SK-N-SH treated with all-trans-retinoic acid at 6 μM for 48 hours (cell line): Measurements from ENCODE around the gene KRTAP9-4.
"Not testable (repeated sequence)": the region's sequence is repeated elsewhere in the genome, so short reads cannot be mapped to it uniquely, and the experiment has no call there.

ENCODE experiments used
- ATAC-seq: fragments of 200-7000 bp; cut with Tn5 transposase; 3 replicates; pipeline ENCODE4 v1.9.1; 2020; ENCODE audit warnings: mild to moderate bottlenecking, moderate library complexity
- BACH2 ChIP-seq: fragments of 250-450 bp; sonication (Bioruptor Pico); IDR thresholded peaks from 2 replicates; pipeline ENCODE4 v1.9.0; 2021; ENCODE audit warnings: mild to moderate bottlenecking, borderline replicate concordance
- CREB5 ChIP-seq: fragments of 250-450 bp; sonication (Bioruptor Pico); IDR thresholded peaks from 2 replicates; pipeline ENCODE4 v1.5.1; 2020; ENCODE audit warnings: low read depth, mild to moderate bottlenecking, moderate library complexity
- CSRNP3 ChIP-seq: fragments of 250-450 bp; sonication (Bioruptor Pico); IDR thresholded peaks from 2 replicates; pipeline ENCODE4 v1.5.1; 2021; ENCODE audit warnings: mild to moderate bottlenecking, moderate library complexity
- ESRRG ChIP-seq: fragments of 250-450 bp; sonication (Bioruptor Pico); IDR thresholded peaks from 2 replicates; pipeline ENCODE4 v1.6.1; 2021; ENCODE audit warnings: mild to moderate bottlenecking
- GLIS3 ChIP-seq: fragments of 250-450 bp; sonication (Bioruptor Pico); IDR thresholded peaks from 2 replicates; pipeline ENCODE4 v1.5.0; 2020; ENCODE audit warnings: mild to moderate bottlenecking, moderate library complexity
- ISL1 ChIP-seq: fragments of 250-450 bp; sonication (Bioruptor Pico); IDR thresholded peaks from 2 replicates; pipeline ENCODE4 v2.1.2; 2022; ENCODE audit warnings: mild to moderate bottlenecking, moderate library complexity
- PATZ1 ChIP-seq: fragments of 250-450 bp; sonication (Bioruptor Pico); IDR thresholded peaks from 2 replicates; pipeline ENCODE4 v1.8.0; 2020; ENCODE audit warnings: mild to moderate bottlenecking, moderate library complexity, borderline replicate concordance
- POU6F1 ChIP-seq: fragments of 250-450 bp; sonication (Bioruptor Pico); IDR thresholded peaks from 2 replicates; pipeline ENCODE4 v1.8.0; 2021; ENCODE audit warnings: low read depth, mild to moderate bottlenecking, moderate library complexity, borderline replicate concordance
- PPARA ChIP-seq: fragments of 250-450 bp; sonication (Bioruptor Pico); IDR thresholded peaks from 2 replicates; pipeline ENCODE4 v1.5.0; 2020; ENCODE audit warnings: mild to moderate bottlenecking, borderline replicate concordance
- RARB ChIP-seq: fragments of 250-450 bp; sonication (Bioruptor Pico); IDR thresholded peaks from 2 replicates; pipeline ENCODE4 v1.8.0; 2021; ENCODE audit warnings: mild to moderate bottlenecking, moderate library complexity
- SNAI2 ChIP-seq: fragments of 250-450 bp; sonication (Bioruptor Pico); IDR thresholded peaks from 2 replicates; pipeline ENCODE4 v1.5.0; 2020; ENCODE audit warnings: mild to moderate bottlenecking, moderate library complexity
- TOX ChIP-seq: fragments of 250-450 bp; sonication (Bioruptor Pico); IDR thresholded peaks from 2 replicates; pipeline ENCODE4 v1.8.0; 2021; ENCODE audit warnings: mild to moderate bottlenecking, moderate library complexity, borderline replicate concordance
- TSHZ2 ChIP-seq: fragments of 250-450 bp; sonication (Bioruptor Pico); IDR thresholded peaks from 2 replicates; pipeline ENCODE4 v1.5.0; 2020; ENCODE audit warnings: mild to moderate bottlenecking, moderate library complexity
- ZC3H10 ChIP-seq: fragments of 250-450 bp; sonication (Bioruptor Pico); IDR thresholded peaks from 2 replicates; pipeline ENCODE4 v1.5.1; 2021; ENCODE audit warnings: mild to moderate bottlenecking, moderate library complexity
- ZFP3 ChIP-seq: fragments of 250-450 bp; sonication (Bioruptor Pico); IDR thresholded peaks from 2 replicates; pipeline ENCODE4 v1.5.0; 2020; ENCODE audit warnings: mild to moderate bottlenecking, moderate library complexity
- ZFP30 ChIP-seq: fragments of 450-650 bp; formaldehyde crosslinking; IDR thresholded peaks from 2 replicates; pipeline ENCODE4 v1.5.0; 2022; ENCODE audit warnings: mild to moderate bottlenecking, moderate library complexity
- ZNF565 ChIP-seq: fragments of 450-650 bp; formaldehyde crosslinking; conservative IDR thresholded peaks from 2 replicates; pipeline ENCODE4 v1.5.0; 2020; ENCODE audit warnings: low read depth, mild to moderate bottlenecking, moderate library complexity
- ZNF70 ChIP-seq: fragments of 450-650 bp; formaldehyde crosslinking; IDR thresholded peaks from 2 replicates; pipeline ENCODE4 v1.5.0; 2020; ENCODE audit warnings: mild to moderate bottlenecking, moderate library complexity
- ZNF8 ChIP-seq: fragments of 450-650 bp; formaldehyde crosslinking; IDR thresholded peaks from 2 replicates; pipeline ENCODE4 v1.5.0; 2020; ENCODE audit warnings: mild to moderate bottlenecking, moderate library complexity

The KRTAP9-4 gene, protein sequence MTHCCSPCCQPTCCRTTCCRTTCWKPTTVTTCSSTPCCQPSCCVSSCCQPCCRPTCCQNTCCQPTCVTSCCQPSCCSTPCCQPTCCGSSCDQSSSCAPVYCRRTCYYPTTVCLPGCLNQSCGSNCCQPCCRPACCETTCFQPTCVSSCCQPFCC

DNA sequence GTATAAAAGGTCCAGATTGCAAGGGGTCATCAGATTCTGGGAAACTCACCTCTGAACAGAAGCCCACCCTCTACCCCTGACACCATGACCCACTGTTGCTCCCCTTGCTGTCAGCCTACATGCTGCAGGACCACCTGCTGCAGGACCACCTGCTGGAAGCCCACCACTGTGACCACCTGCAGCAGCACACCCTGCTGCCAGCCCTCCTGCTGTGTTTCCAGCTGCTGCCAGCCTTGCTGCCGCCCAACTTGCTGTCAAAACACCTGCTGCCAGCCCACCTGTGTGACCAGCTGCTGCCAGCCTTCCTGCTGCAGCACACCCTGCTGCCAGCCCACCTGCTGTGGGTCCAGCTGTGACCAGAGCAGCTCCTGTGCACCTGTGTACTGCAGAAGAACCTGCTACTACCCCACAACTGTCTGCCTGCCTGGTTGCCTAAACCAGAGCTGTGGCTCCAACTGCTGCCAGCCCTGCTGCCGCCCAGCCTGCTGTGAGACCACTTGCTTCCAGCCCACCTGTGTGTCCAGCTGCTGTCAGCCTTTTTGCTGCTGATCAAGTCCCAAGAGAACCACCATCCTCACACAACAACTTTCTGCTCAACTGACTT, at the start of gene KRTAP9-4:
Gene KRTAP9-4, plus strand, starts transcription at position 51 of the 604 bp plus-strand sequence. Its CDS starts 34 bp downstream, at position 85.
- ATAC-seq: not testable (repeated sequence)

- ATAC-seq: no peak
- TF ChIP-seq ZNF8 (CRISPR knock-in tag) (no peak), ESRRG (CRISPR knock-in tag) (no peak), SNAI2 (no peak), PPARA (CRISPR knock-in tag) (no peak), GLIS3 (CRISPR knock-in tag) (no peak), ZC3H10 (no peak), TSHZ2 (no peak), CSRNP3 (CRISPR knock-in tag) (no peak)
These were observed 37.5 kb upstream of the KRTAP9-4 start for GRCh38 chr17:41211845-41212466.

DNA sequence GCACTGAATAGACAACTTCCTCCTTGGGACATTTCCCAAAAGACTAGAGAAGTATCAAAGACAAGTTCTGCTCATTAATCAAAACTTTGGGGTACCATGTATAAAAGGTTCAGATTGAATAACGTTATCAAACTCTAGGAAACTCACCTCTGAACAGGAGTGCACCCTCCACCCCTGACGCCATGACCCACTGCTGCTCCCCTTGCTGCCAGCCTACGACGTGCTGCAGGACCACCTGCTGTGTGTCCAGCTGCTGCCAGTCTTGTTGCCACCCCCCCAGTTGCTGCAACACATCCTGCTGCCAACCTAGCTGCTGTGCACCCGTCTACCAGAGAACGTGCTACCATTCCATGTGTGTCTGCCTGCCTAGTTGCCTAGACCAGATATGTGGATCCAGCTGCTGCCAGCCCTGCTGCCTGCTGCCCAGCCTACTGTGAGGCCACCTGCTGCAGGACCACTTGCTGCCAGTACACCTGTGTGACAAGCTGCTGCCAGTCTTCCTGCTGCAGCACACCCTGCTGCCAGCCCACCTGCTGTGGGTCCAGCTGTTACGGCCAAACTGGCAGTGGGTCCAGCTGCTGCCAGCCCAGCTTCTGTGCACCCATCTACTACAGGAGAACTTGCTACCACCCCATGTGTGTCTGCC, 36.8 kb upstream of the KRTAP9-4 start:
- TF ChIP-seq PPARA (CRISPR knock-in tag): no peak
- no peak for TF ChIP-seq ZC3H10
- TF ChIP-seq ZNF565 (CRISPR knock-in tag): no peak
- TF ChIP-seq GLIS3 (CRISPR knock-in tag): no peak
- no peak for TF ChIP-seq ZNF70 (CRISPR knock-in tag)
- no peak for TF ChIP-seq PATZ1 (CRISPR knock-in tag)
- no peak for TF ChIP-seq CSRNP3 (CRISPR knock-in tag)
- TF ChIP-seq ESRRG (CRISPR knock-in tag): no peak
- no peak for TF ChIP-seq CREB5 (CRISPR knock-in tag)
- TF ChIP-seq ZFP30 (CRISPR knock-in tag): no peak
- TF ChIP-seq ZNF8 (CRISPR knock-in tag): no peak
- no peak for TF ChIP-seq TOX
- TF ChIP-seq SNAI2: no peak
- TF ChIP-seq ISL1 (CRISPR knock-in tag): no peak
- no peak for TF ChIP-seq ZFP3 (CRISPR knock-in tag)
- TF ChIP-seq RARB (CRISPR knock-in tag): no peak
- no peak for TF ChIP-seq BACH2 (CRISPR knock-in tag)
- TF ChIP-seq TSHZ2: no peak
- TF ChIP-seq POU6F1 (CRISPR knock-in tag): no peak
- ATAC-seq: no peak
